HAP-1 (cell line): ENCODE measurements around the gene NMT2.
"Not testable (repeated sequence)": the region's sequence is repeated elsewhere in the genome, so short reads cannot be mapped to it uniquely, and the experiment has no call there.

Source experiments
- DNase-seq, 2 experiments: peaks; one replicate each; pipeline ENCODE4 v3.0.0-alpha.2; 2016 to 2020; ENCODE audit warnings: low spot score in 2 of 2
- H3K27me3 ChIP-seq: fragments of 250-450 bp; sonication (Bioruptor Pico); 2 replicates; pipeline ENCODE4 v1.5.1; 2020; ENCODE audit warnings: low read depth, mild to moderate bottlenecking, moderate library complexity
- H3K36me3 ChIP-seq: fragments of 250-450 bp; sonication (Bioruptor Pico); replicated peaks from 2 replicates; pipeline ENCODE4 v1.5.1; 2020; ENCODE audit warnings: mild to moderate bottlenecking
- H3K4me1 ChIP-seq: fragments of 250-450 bp; sonication (Bioruptor Pico); 2 replicates; pipeline ENCODE4 v1.5.1; 2020; ENCODE audit warnings: mild to moderate bottlenecking
- H3K4me3 ChIP-seq: fragments of 250-450 bp; sonication (Bioruptor Pico); 2 replicates; pipeline ENCODE4 v1.5.1; 2020; ENCODE audit warnings: mild to moderate bottlenecking, moderate library complexity
- H3K9me3 ChIP-seq: fragments of 250-450 bp; sonication (Bioruptor Pico); 2 replicates; pipeline ENCODE4 v1.5.1; 2020; ENCODE audit warnings: mild to moderate bottlenecking, moderate library complexity
- in situ Hi-C: fragments of 300-500 bp; cut with MboI; formaldehyde crosslinking; loops from 3 replicates; pipeline ENCODE4 v1.14.3; 2020; ENCODE audit warnings: low sequenced_read_pairs, inconsistent platforms, mixed read lengths

Gene NMT2

GRCh38 chr10:15168291-15168785, at the start of gene NMT2:
Gene NMT2, minus strand, starts transcription at chr10:15168693. Its CDS starts 81 bp downstream, at chr10:15168612.
- H3K27me3 ChIP-seq: no peaks in the 10 kb centered on the region
- H3K36me3 ChIP-seq: no peaks in the 10 kb centered on the region; the same call in 1 of the 2 replicates
- peak in 1 of 2 experiments; percentile 78 for DNase-seq
- H3K9me3 ChIP-seq: no peaks in the 10 kb centered on the region
- peaks cover 31% of the 10 kb centered on the region for H3K4me1 ChIP-seq
- H3K4me3 ChIP-seq: peak within 1 kb of the TSS; percentile 65
- in situ Hi-C loops: no loop called here

- DNase-seq: no peak
- no peaks in the 10 kb centered on the region for H3K4me1 ChIP-seq
- H3K27me3 ChIP-seq: no peaks in the 10 kb centered on the region
- H3K36me3 ChIP-seq: peaks cover 7% of the 10 kb centered on the region
- H3K4me3 ChIP-seq: no peak overlapping the region
- in situ Hi-C loops: no loop called here
- no peaks in the 10 kb centered on the region for H3K9me3 ChIP-seq
Measured at GRCh38 chr10:15216700-15217099, 48.2 kb upstream of the NMT2 start.

GRCh38 chr10:15214237-15214636, 45.7 kb upstream of the NMT2 start:
- peaks cover 6% of the 10 kb centered on the region for H3K36me3 ChIP-seq
- H3K27me3 ChIP-seq: no peaks in the 10 kb centered on the region
- peaks cover 4% of the 10 kb centered on the region for H3K4me1 ChIP-seq
- no peak for DNase-seq
- in situ Hi-C loops: no loop called here
- no peaks in the 10 kb centered on the region for H3K9me3 ChIP-seq
- no peak overlapping the region for H3K4me3 ChIP-seq

GRCh38 chr10:15213461-15213861, 45.0 kb upstream of the NMT2 start:
- no peaks in the 10 kb centered on the region; the same call in 1 of the 2 replicates for H3K36me3 ChIP-seq
- in situ Hi-C loops: no loop called here
- peaks cover 4% of the 10 kb centered on the region for H3K4me1 ChIP-seq

GRCh38 chr10:15211464-15211979, 43.0 kb upstream of the NMT2 start:
- H3K9me3 ChIP-seq: no peaks in the 10 kb centered on the region
- H3K4me1 ChIP-seq: peaks cover 4% of the 10 kb centered on the region
- H3K27me3 ChIP-seq: no peaks in the 10 kb centered on the region
- in situ Hi-C loops: no loop called here
- no peak overlapping the region for H3K4me3 ChIP-seq
- DNase-seq: no peak
- no peaks in the 10 kb centered on the region; the same call in 1 of the 2 replicates for H3K36me3 ChIP-seq

More at GRCh38 chr10:15213461-15213861, 45.0 kb upstream of the NMT2 start:
- no peak for DNase-seq
- no peaks in the 10 kb centered on the region for H3K27me3 ChIP-seq
- no peak overlapping the region for H3K4me3 ChIP-seq
- no peaks in the 10 kb centered on the region for H3K9me3 ChIP-seq

- in situ Hi-C loops: no loop called here
Measured at GRCh38 chr10:15210521-15210920, 42.0 kb upstream of the NMT2 start.

GRCh38 chr10:15209827-15210509, 41.5 kb upstream of the NMT2 start:
- no peaks in the 10 kb centered on the region; the same call in 1 of the 2 replicates for H3K36me3 ChIP-seq
- in situ Hi-C loops: no loop called here
- DNase-seq: peak; percentile 61 to 93
- H3K4me1 ChIP-seq: peaks cover 4% of the 10 kb centered on the region
- no peaks in the 10 kb centered on the region for H3K27me3 ChIP-seq
- H3K9me3 ChIP-seq: no peaks in the 10 kb centered on the region
- H3K4me3 ChIP-seq: no peak overlapping the region

More at GRCh38 chr10:15210521-15210920, 42.0 kb upstream of the NMT2 start:
- H3K9me3 ChIP-seq: no peaks in the 10 kb centered on the region
- no peak overlapping the region for H3K4me3 ChIP-seq
- DNase-seq: no peak
- H3K27me3 ChIP-seq: no peaks in the 10 kb centered on the region
- peaks cover 4% of the 10 kb centered on the region for H3K4me1 ChIP-seq
- no peaks in the 10 kb centered on the region; the same call in 1 of the 2 replicates for H3K36me3 ChIP-seq

- H3K4me1 ChIP-seq: peaks cover 4% of the 10 kb centered on the region
- no peaks in the 10 kb centered on the region for H3K36me3 ChIP-seq
- DNase-seq: no peak
- no peaks in the 10 kb centered on the region for H3K27me3 ChIP-seq
- H3K9me3 ChIP-seq: no peaks in the 10 kb centered on the region
- H3K4me3 ChIP-seq: no peak overlapping the region
- in situ Hi-C loops: no loop called here
Measured at GRCh38 chr10:15208221-15208620, 39.7 kb upstream of the NMT2 start.

GRCh38 chr10:15207410-15207809, 38.9 kb upstream of the NMT2 start:
- in situ Hi-C loops, H3K27me3 ChIP-seq, H3K36me3 ChIP-seq, H3K9me3 ChIP-seq, H3K4me1 ChIP-seq, H3K4me3 ChIP-seq, DNase-seq: not testable (repeated sequence)

GRCh38 chr10:15202639-15203038, 34.1 kb upstream of the NMT2 start:
- in situ Hi-C loops: no loop called here
- DNase-seq: no peak
- H3K4me1 ChIP-seq: no peaks in the 10 kb centered on the region; the same call in 1 of the 2 replicates
- no peak overlapping the region for H3K4me3 ChIP-seq
- no peaks in the 10 kb centered on the region for H3K36me3 ChIP-seq
- no peaks in the 10 kb centered on the region for H3K27me3 ChIP-seq
- no peaks in the 10 kb centered on the region for H3K9me3 ChIP-seq

- H3K27me3 ChIP-seq, H3K9me3 ChIP-seq, DNase-seq, H3K36me3 ChIP-seq, in situ Hi-C loops, H3K4me3 ChIP-seq, H3K4me1 ChIP-seq: not testable (repeated sequence)
Measured at GRCh38 chr10:15202301-15202621, 33.8 kb upstream of the NMT2 start.

GRCh38 chr10:15201589-15202300, 33.3 kb upstream of the NMT2 start:
- no peaks in the 10 kb centered on the region; the same call in 1 of the 2 replicates for H3K4me1 ChIP-seq
- H3K4me3 ChIP-seq: no peak overlapping the region
- in situ Hi-C loops: no loop called here

GRCh38 chr10:15200626-15201025, 32.1 kb upstream of the NMT2 start:
- Histone ChIP-seq H3K36me3 (no peaks in the 10 kb centered on the region), H3K9me3 (no peaks in the 10 kb centered on the region), H3K4me3 (no peak overlapping the region), H3K27me3 (no peaks in the 10 kb centered on the region), H3K4me1 (no peaks in the 10 kb centered on the region; the same call in 1 of the 2 replicates)
- in situ Hi-C loops: no loop called here
- DNase-seq: peak in 1 of 2 experiments; percentile 41

More at GRCh38 chr10:15201589-15202300, 33.3 kb upstream of the NMT2 start:
- Histone ChIP-seq H3K36me3 (no peaks in the 10 kb centered on the region), H3K27me3 (no peaks in the 10 kb centered on the region), H3K9me3 (no peaks in the 10 kb centered on the region)
- no peak for DNase-seq

GRCh38 chr10:15197911-15198310, 29.4 kb upstream of the NMT2 start:
- Histone ChIP-seq H3K36me3 (no peaks in the 10 kb centered on the region), H3K27me3 (no peaks in the 10 kb centered on the region), H3K4me1 (no peaks in the 10 kb centered on the region; the same call in 1 of the 2 replicates), H3K9me3 (no peaks in the 10 kb centered on the region), H3K4me3 (no peak overlapping the region)
- in situ Hi-C loops: no loop called here
- no peak for DNase-seq
